Naive thymus-derived CD4-positive, alpha-beta T cell (primary cell): ENCODE data around the gene M1AP. TPM values are rescaled to one million over a fixed set of nuclear protein-coding genes. Genes with fewer than 3 reads are reported as not detected.
A peak's percentile ranks its signal among the peaks of the same experiment; 100 is the strongest.

Source experiments
- ATAC-seq: fragments of 150-1000 bp; cut with Tn5 transposase; 2 replicates; pipeline ENCODE4 v1.10.0; 2021; ENCODE audit warnings: mild to moderate bottlenecking, moderate library complexity
- CTCF ChIA-PET: fragments of 350-600 bp; sonication (Branson Sonifier 250); formaldehyde crosslinking; loops from one replicate; lab custom pipeline; 2021; ENCODE audit warnings: antibody characterized with exemption; lab: Charles Lee
- POLR2A ChIA-PET: fragments of 350-600 bp; sonication (Branson Sonifier 250); formaldehyde crosslinking; loops from one replicate; lab custom pipeline; 2021; ENCODE audit warnings: antibody characterized with exemption, inconsistent platforms; lab: Charles Lee
- DNase-seq, 9 donors: peaks; one replicate each; pipeline versions ENCODE4 v3.0.0 to v3.0.0-alpha.2; 2020 to 2022; ENCODE audit warnings: mixed read lengths in 1 of 9
- H3K27ac ChIP-seq: one replicate; pipeline ENCODE4 v1.7.0; 2013; ENCODE audit warnings: mild to moderate bottlenecking, low read depth, low read length, moderate library complexity
- H3K27me3 ChIP-seq, 2 donors: one replicate each; pipeline ENCODE4 v1.7.0; 2013; ENCODE audit warnings: low read length in 2 of 2, mild to moderate bottlenecking in 2 of 2, moderate library complexity in 2 of 2; ENCODE audit not compliant: control insufficient read depth in 2 of 2, insufficient read depth in 2 of 2
- H3K36me3 ChIP-seq, 3 experiments: 1 replicate in 2 of 3; 2 replicates in 1 of 3; pipeline ENCODE4 v1.7.0; 2013; ENCODE audit warnings: low read length in 3 of 3, mild to moderate bottlenecking in 3 of 3, moderate library complexity in 1 of 3; ENCODE audit not compliant: insufficient read depth in 3 of 3, control insufficient read depth in 2 of 3
- H3K4me1 ChIP-seq, 2 donors: one replicate each; pipeline ENCODE4 v1.7.0; 2013; ENCODE audit warnings: low read length in 2 of 2, mild to moderate bottlenecking in 2 of 2, moderate library complexity in 1 of 2; ENCODE audit not compliant: control insufficient read depth in 2 of 2, insufficient read depth in 2 of 2
- H3K4me3 ChIP-seq: 2 replicates; pipeline ENCODE4 v1.7.0; 2013; ENCODE audit warnings: mild to moderate bottlenecking, low read length
- H3K9me3 ChIP-seq, 3 experiments: 1 replicate in 2 of 3; 2 replicates in 1 of 3; pipeline ENCODE4 v1.7.0; 2013; ENCODE audit warnings: low read length in 3 of 3; ENCODE audit not compliant: control insufficient read depth in 2 of 3
- H3K27ac Mint-ChIP-seq, 9 donors: one replicate each; pipeline ENCODE4 v1.8.0; 2020 to 2022; ENCODE audit warnings: mixed read lengths in 9 of 9, mild to moderate bottlenecking in 8 of 9, moderate library complexity in 5 of 9, inconsistent platforms in 2 of 9
- H3K27me3 Mint-ChIP-seq, 5 donors: one replicate each; pipeline ENCODE4 v1.8.0; 2021 to 2022; ENCODE audit warnings: mixed read lengths in 5 of 5, mild to moderate bottlenecking in 1 of 5
- H3K36me3 Mint-ChIP-seq, 5 donors: one replicate each; pipeline ENCODE4 v1.8.0; 2020 to 2022; ENCODE audit warnings: mixed read lengths in 5 of 5, mild to moderate bottlenecking in 3 of 5, inconsistent platforms in 1 of 5
- H3K4me1 Mint-ChIP-seq, 7 donors: one replicate each; pipeline ENCODE4 v1.8.0; 2020 to 2022; ENCODE audit warnings: mixed read lengths in 7 of 7, mild to moderate bottlenecking in 3 of 7, inconsistent platforms in 1 of 7
- H3K4me3 Mint-ChIP-seq, 10 donors: one replicate each; pipeline ENCODE4 v1.8.0; 2020 to 2022; ENCODE audit warnings: mild to moderate bottlenecking in 10 of 10, mixed read lengths in 10 of 10, moderate library complexity in 6 of 10, inconsistent platforms in 2 of 10
- H3K9me3 Mint-ChIP-seq, 11 donors: one replicate each; pipeline ENCODE4 v1.8.0; 2020 to 2022; ENCODE audit warnings: mixed read lengths in 11 of 11, mild to moderate bottlenecking in 4 of 11, inconsistent platforms in 1 of 11, moderate library complexity in 1 of 11
- intact Hi-C, 2 donors: fragments of 100-400 bp; cut with micrococcal nuclease; formaldehyde crosslinking; loops; one replicate each; pipeline ENCODE4 v1.15.1; 2023
- polyA plus RNA-seq, 2 donors: library from polyadenylated mRNA; unstranded; fragments of 300-500 nt; fragmentation: Illumina TruSeq; gene quantifications; one replicate each; pipeline ENCODE4 v1.2.3, GENCODE V29; 2021
- total RNA-seq, 6 experiments: library from RNA in 5 of 6; stranded (reverse) in 5 of 6; gene quantifications; 1 replicate in 5 of 6; 2 replicates in 1 of 6; pipeline ENCODE4 v1.2.3 and lab custom pipeline; 2021 to 2026

The M1AP gene
- total and polyA plus RNA-seq, 7 experiments from 2014 or later = 0.39 TPM; not detected in 6

DNA sequence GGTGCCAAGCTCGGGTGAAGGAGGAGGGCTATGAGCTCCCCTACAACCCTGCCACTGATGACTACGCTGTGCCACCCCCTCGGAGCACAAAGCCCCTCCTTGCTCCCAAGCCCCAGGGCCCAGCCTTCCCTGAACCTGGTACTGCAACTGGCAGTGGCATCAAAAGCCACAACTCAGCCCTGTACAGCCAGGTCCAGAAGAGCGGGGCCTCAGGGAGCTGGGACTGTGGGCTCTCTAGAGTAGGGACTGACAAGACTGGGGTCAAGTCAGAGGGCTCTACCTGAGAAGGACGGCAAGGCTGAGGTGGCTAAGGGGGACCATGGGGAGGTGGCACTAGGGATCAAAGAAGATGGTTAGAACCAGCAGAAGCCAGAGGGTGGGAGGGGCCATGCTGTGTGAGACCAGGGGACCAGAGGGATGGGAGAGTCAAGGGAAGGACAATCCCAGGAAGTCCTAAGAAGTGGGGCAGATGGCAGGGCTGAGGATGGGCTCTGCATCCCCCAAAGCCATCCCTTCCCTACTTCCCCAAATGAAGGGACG is 91.2 kb downstream of the M1AP start:
- H3K27ac Mint-ChIP-seq = peak overlapping the region in 4 of 9 donors; percentile 28 to 74 (median 50)
- H3K4me3 Mint-ChIP-seq = peak overlapping the region in 4 of 10 donors; percentile 13 to 93 (median 66)
- H3K27me3 Mint-ChIP-seq = peaks cover 0 to 14% (median 5%) of the 10 kb centered on the region in 5 donors
- ChIA-PET POLR2A (interaction anchor here (1.2 kb wide), 1 partner anchor 27 kb away, joined by 4 read pairs; the partner anchor contains the start of genes AUP1 and HTRA2), CTCF (interaction anchor here (0.7 to 2.0 kb wide), 2 partner anchors 31 to 74 kb away, joined by 3 to 5 read pairs; partner anchors contain the start of genes CCDC142 and TTC31)
- peaks cover 9 to 41% (median 18%) of the 10 kb centered on the region in 7 donors for H3K4me1 Mint-ChIP-seq
- peaks cover 0 to 3% (median 0%) of the 10 kb centered on the region in 3 experiments for H3K36me3 ChIP-seq
- ATAC-seq (no peak), DNase-seq (no peak)
- peaks cover 0 to 4% (median 0%) of the 10 kb centered on the region in 5 donors for H3K36me3 Mint-ChIP-seq
- H3K9me3 ChIP-seq = no peaks in the 10 kb centered on the region
- intact Hi-C loops = loop anchor here in 1 of 2 donors (10.0 kb wide), 1 partner anchor 1172 kb away; the partner anchor contains the start of gene ALMS1
- H3K27me3 ChIP-seq = no peaks in the 10 kb centered on the region
- peaks cover 7 to 10% of the 10 kb centered on the region in 2 donors for H3K4me1 ChIP-seq
- H3K9me3 Mint-ChIP-seq = no peaks in the 10 kb centered on the region
- H3K27ac ChIP-seq = no peak overlapping the region
- H3K4me3 ChIP-seq = no peak overlapping the region

- peak overlapping the region in 5 of 9 donors; percentile 38 to 75 (median 59) for H3K27ac Mint-ChIP-seq
- intact Hi-C loops = loop anchor here in 1 of 2 donors (10.0 kb wide), 1 partner anchor 1171 kb away; the partner anchor contains the start of gene ALMS1
- H3K4me1 Mint-ChIP-seq = peaks cover 9 to 35% (median 18%) of the 10 kb centered on the region in 7 donors
- Histone ChIP-seq H3K4me3 (no peak overlapping the region), H3K4me1 (peaks cover 7 to 10% of the 10 kb centered on the region in 2 donors), H3K36me3 (peaks cover 0 to 3% (median 0%) of the 10 kb centered on the region in 3 experiments), H3K27ac (no peak overlapping the region), H3K27me3 (no peaks in the 10 kb centered on the region), H3K9me3 (no peaks in the 10 kb centered on the region)
- no peaks in the 10 kb centered on the region for H3K9me3 Mint-ChIP-seq
- no peak for DNase-seq
- H3K4me3 Mint-ChIP-seq = peak overlapping the region; percentile 59 to 96 (median 92)
- peaks cover 4 to 15% (median 6%) of the 10 kb centered on the region in 5 donors for H3K27me3 Mint-ChIP-seq
- POLR2A ChIA-PET = interaction anchor here (1.0 kb wide), 1 partner anchor 18 kb away, joined by 4 read pairs; no protein-coding TSS in a partner anchor
- peaks cover 0 to 4% (median 0%) of the 10 kb centered on the region in 5 donors for H3K36me3 Mint-ChIP-seq
- no peak for ATAC-seq
- CTCF ChIA-PET = interaction anchor here (0.7 to 2.0 kb wide), 2 partner anchors 32 to 73 kb away, joined by 3 to 5 read pairs; partner anchors contain the start of genes CCDC142 and TTC31
Measured at GRCh38 chr2:74556159-74556558, 92.0 kb downstream of the M1AP start.

DNA sequence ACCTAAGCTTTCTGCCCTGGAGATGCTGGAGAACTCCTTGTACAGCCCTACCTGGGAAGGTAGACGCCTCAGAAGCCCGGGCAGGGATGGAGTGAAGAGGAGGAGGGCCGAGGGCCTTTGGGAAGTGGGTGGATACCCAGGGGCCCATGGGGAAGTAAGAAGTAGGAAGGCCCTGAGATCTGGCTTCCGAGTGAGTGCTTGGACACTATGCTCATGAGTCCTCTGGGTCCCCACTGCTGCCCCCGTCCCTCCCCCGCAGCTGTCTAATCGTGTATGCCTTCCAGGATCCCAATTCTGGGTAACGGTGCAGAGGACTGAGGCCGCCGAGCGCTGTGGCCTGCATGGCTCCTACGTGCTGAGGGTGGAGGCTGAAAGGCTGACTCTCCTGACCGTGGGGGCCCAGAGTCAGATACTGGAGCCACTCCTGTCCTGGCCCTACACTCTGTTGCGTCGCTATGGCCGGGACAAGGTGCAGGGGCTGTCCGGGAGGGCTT is 92.5 kb downstream of the M1AP start:
- Histone ChIP-seq H3K4me1 (peaks cover 7 to 10% of the 10 kb centered on the region in 2 donors), H3K36me3 (peaks cover 0 to 3% (median 0%) of the 10 kb centered on the region in 3 experiments), H3K27me3 (no peaks in the 10 kb centered on the region), H3K9me3 (no peaks in the 10 kb centered on the region), H3K4me3 (peak overlapping the region; percentile 70), H3K27ac (peak overlapping the region; percentile 76)
- POLR2A ChIA-PET = interaction anchor here (0.6 to 1.2 kb wide), 5 partner anchors 11 to 377 kb away, joined by 3 to 4 read pairs (median 3); partner anchors contain the start of genes AUP1, HTRA2 and MOB1A
- H3K9me3 Mint-ChIP-seq = no peaks in the 10 kb centered on the region
- peak overlapping the region; percentile 85 to 96 (median 92) for H3K4me3 Mint-ChIP-seq
- CTCF ChIA-PET = no interaction called here
- peak overlapping the region in 8 of 9 donors; percentile 62 to 95 (median 86) for H3K27ac Mint-ChIP-seq
- peaks cover 6 to 19% (median 11%) of the 10 kb centered on the region in 5 donors for H3K27me3 Mint-ChIP-seq
- DNase-seq (no peak), ATAC-seq (no peak)
- H3K36me3 Mint-ChIP-seq = peaks cover 0 to 4% (median 0%) of the 10 kb centered on the region in 5 donors
- intact Hi-C loops = loop anchor here (1.0 to 10.0 kb wide), 5 partner anchors 31 to 1171 kb away; partner anchors contain the start of genes ALMS1 (in 1 of the 2), HK2 (in 1 of the 2) and PCGF1 (in 1 of the 2)
- peaks cover 9 to 35% (median 18%) of the 10 kb centered on the region in 7 donors for H3K4me1 Mint-ChIP-seq

DNA sequence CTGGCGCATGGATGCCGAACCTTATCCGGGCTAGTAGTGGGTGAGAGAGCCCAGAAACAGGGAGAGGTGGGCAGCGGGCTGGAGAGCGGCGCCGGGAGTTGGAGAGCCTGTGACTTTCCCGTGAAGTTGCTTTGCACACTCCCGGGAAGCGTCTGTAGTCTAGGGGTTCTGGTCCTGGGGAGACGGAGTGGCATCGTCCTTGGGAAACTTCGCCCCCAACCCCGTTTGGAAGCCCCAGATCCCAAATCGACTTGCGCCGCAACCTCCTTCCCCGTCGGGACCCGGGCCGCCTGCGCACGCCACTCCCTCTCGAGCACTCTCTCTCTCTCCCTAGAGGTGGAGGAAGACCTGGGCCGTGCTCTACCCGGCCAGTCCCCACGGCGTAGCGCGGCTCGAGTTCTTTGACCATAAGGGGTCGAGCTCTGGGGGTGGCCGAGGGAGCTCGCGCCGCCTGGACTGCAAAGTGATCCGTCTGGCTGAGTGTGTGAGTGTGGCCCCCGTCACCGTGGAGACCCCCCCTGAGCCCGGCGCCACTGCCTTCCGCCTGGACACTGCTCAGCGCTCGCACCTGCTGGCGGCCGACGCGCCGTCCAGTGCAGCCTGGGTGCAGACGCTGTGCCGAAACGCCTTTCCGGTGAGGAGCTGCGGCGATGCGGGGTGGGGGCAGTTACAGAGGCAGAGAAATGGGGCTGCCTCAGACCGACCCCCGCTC is 93.2 kb downstream of the M1AP start:
- ChIA-PET POLR2A (interaction anchor here (0.6 to 1.2 kb wide), 6 partner anchors 12 to 376 kb away, joined by 3 to 4 read pairs (median 3); partner anchors contain the start of genes AUP1, HTRA2 and MOB1A), CTCF (no interaction called here)
- peak overlapping the region; percentile 76 for H3K27ac ChIP-seq
- H3K36me3 ChIP-seq = peaks cover 0 to 3% (median 0%) of the 10 kb centered on the region in 3 experiments
- H3K27me3 Mint-ChIP-seq = peaks cover 12 to 20% (median 18%) of the 10 kb centered on the region in 5 donors
- H3K9me3 ChIP-seq = no peaks in the 10 kb centered on the region
- DNase-seq = peak in 5 of 9 donors; percentile 29 to 60 (median 37)
- peak overlapping the region; percentile 70 for H3K4me3 ChIP-seq
- no peaks in the 10 kb centered on the region for H3K9me3 Mint-ChIP-seq
- H3K4me1 ChIP-seq = peaks cover 7 to 10% of the 10 kb centered on the region in 2 donors
- H3K4me3 Mint-ChIP-seq = peak overlapping the region; percentile 85 to 96 (median 92)
- peak; percentile 62 for ATAC-seq
- peaks cover 0 to 4% (median 0%) of the 10 kb centered on the region in 5 donors for H3K36me3 Mint-ChIP-seq
- intact Hi-C loops = loop anchor here (1.0 to 10.0 kb wide), 12 partner anchors 19 to 1170 kb away; partner anchors contain the start of genes AUP1 (in 2 of the 2), HTRA2 (in 2 of the 2), PCGF1 (in 2 of the 2) and SEMA4F (in 2 of the 2)
- H3K27me3 ChIP-seq = peaks cover 0 to under 1% of the 10 kb centered on the region in 2 donors
- peaks cover 9 to 32% (median 16%) of the 10 kb centered on the region in 7 donors for H3K4me1 Mint-ChIP-seq
- H3K27ac Mint-ChIP-seq = peak overlapping the region; percentile 62 to 95 (median 86)

DNA sequence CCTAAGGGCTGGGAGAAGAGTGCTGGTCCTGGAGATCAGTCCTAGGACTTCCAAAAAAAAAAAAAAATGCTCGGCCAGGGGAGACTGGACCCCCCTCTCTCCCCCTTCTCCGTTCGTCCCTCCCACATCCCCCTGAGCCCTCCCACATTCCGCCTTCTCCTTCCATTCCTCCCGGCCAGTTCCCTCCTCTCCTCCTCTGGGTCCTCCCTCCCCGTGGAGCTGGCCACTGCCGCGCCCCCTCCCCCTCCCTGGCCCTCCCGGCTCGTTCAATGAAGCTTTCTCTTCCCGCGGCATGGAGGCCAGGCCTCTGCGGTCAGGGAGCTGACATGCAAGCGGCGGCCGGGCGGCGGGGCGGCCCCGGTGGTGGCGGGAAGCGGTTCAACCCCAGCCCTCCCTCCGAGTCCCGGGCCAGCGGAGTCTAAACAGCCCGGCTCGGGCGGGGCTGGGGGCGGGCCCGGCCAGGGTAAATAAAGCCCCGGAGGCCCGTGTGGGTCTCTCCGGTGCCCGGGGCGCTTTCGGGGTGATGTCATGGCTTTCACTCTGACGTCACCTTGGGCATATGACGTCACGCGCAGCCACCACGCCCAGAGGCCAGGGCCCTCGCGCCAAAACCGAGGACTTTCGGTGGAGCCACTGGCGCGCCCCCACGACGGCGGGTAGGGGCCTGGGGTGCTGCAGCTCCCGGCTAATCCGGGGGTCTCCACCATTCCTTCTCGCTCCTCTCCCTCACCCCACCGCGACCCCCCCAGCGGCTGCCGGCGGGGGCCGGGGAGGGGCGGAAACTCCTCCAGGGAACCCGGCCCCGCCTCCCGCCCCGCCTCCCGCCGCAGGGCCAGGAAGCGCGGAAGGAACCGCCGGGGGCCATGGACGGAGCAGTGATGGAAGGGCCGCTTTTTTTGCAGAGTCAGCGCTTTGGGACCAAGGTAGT is 94.0 kb downstream of the M1AP start, which contains the start of the genes DOK1 and LOXL3:
Gene DOK1 (plus strand): TSS at position 829 of the 928 bp plus-strand sequence. CDS start 35 bp downstream, at position 864.
Gene LOXL3 (minus strand): TSS at position 51 of the 928 bp plus-strand sequence. CDS start 1,308 bp downstream, outside the sequence.
- Mint-ChIP-seq H3K4me3 (peak within 1 kb of the TSS; percentile 85 to 96 (median 92)), H3K27ac (peak within 1 kb of the TSS; percentile 62 to 95 (median 86)), H3K27me3 (peaks cover 21 to 27% (median 24%) of the 10 kb centered on the region in 5 donors), H3K4me1 (peaks cover 9 to 31% (median 18%) of the 10 kb centered on the region in 7 donors), H3K36me3 (peaks cover 0 to 4% (median 0%) of the 10 kb centered on the region in 5 donors), H3K9me3 (no peaks in the 10 kb centered on the region)
- ChIA-PET POLR2A (interaction anchor here (0.9 to 1.2 kb wide), 4 partner anchors 21 to 98 kb away, joined by 3 read pairs; no protein-coding TSS in a partner anchor), CTCF (no interaction called here)
- ATAC-seq (peak; percentile 86), DNase-seq (peak; percentile 70 to 87 (median 78))
- Histone ChIP-seq H3K4me3 (peak within 1 kb of the TSS; percentile 70), H3K4me1 (peaks cover 7 to 16% of the 10 kb centered on the region in 2 donors), H3K36me3 (peaks cover 0 to 3% (median 0%) of the 10 kb centered on the region in 3 experiments), H3K9me3 (no peaks in the 10 kb centered on the region), H3K27me3 (peaks cover 0 to 9% of the 10 kb centered on the region in 2 donors), H3K27ac (peak within 1 kb of the TSS; percentile 76)
- intact Hi-C loops = loop anchor here (1.0 to 10.0 kb wide), 10 partner anchors 20 to 1169 kb away; partner anchors contain the start of genes AUP1 (in 2 of the 2), HTRA2 (in 2 of the 2), PCGF1 (in 2 of the 2) and SEMA4F (in 2 of the 2)
